ENCODE data around the gene TGDS. TPM values are rescaled to one million over a fixed set of nuclear protein-coding genes. Genes with fewer than 3 reads are reported as not detected.

The TGDS gene
- total RNA-seq, 2 experiments from 2014 or later: 17.2 to 19.2 TPM

DNA sequence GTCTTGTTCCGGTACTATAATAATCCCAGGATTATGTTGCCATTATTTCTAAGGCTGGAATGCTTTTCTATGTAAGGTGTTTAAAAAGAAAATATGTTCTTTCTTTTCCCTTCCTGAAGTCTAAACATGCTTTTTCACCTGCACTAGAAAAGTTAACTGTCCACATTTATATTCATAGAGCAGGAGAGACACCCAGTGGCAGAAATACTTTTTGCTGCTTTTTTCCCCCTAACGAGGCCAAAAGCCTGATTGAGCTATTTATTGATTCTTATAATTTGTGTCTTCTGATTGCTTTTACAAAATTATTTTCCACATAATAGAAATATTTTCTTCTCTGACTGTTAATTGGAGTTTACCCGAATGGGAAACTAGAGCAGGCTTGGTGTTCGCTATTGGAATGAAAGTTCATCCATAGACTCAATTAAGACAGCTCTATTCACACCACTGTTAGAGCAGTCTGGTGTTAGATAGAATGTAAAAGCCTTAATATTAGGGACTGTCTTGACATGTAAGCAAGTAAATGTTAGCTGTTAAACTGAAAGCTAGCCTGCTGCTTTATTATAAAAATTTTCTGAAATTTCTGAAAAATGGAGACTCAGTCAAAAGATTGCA lies 21.5 kb upstream of the TGDS start:
- no peak overlapping the region for H3K27ac Mint-ChIP-seq
- no peaks in the 10 kb centered on the region for H3K9me3 Mint-ChIP-seq (ENCODE audit: insufficient read depth)
- DNase-seq (peak; percentile 56), ATAC-seq (no peak)
- ChIA-PET POLR2A (interaction anchor here (1.5 kb wide), 1 partner anchor 68 kb away, joined by 3 read pairs; no protein-coding TSS in a partner anchor), CTCF (interaction anchor here (0.6 to 11.3 kb wide), 40 partner anchors 9 to 787 kb away, joined by 3 to 294 read pairs (median 5); partner anchors contain the start of genes GPR180 and TGDS)
- H3K27me3 Mint-ChIP-seq (ENCODE audit: low read depth): no peaks in the 10 kb centered on the region
- H3K36me3 Mint-ChIP-seq (ENCODE audit: low read depth): peaks cover 37% of the 10 kb centered on the region
- H3K4me1 Mint-ChIP-seq (ENCODE audit: low read depth): peaks cover 18% of the 10 kb centered on the region
- H3K4me3 Mint-ChIP-seq: no peak overlapping the region

- no peaks in the 10 kb centered on the region for H3K27me3 Mint-ChIP-seq (ENCODE audit: low read depth)
- H3K4me3 Mint-ChIP-seq: no peak overlapping the region
- H3K27ac Mint-ChIP-seq: no peak overlapping the region
- DNase-seq (no peak), ATAC-seq (no peak)
- H3K36me3 Mint-ChIP-seq (ENCODE audit: low read depth): peaks cover 37% of the 10 kb centered on the region
- H3K4me1 Mint-ChIP-seq (ENCODE audit: low read depth): peaks cover 20% of the 10 kb centered on the region
- CTCF ChIA-PET: interaction anchor here (1.0 to 11.3 kb wide), 3 partner anchors 17 to 189 kb away, joined by 3 to 294 read pairs (median 3); partner anchors contain the start of gene TGDS
- no peaks in the 10 kb centered on the region for H3K9me3 Mint-ChIP-seq (ENCODE audit: insufficient read depth)
- POLR2A ChIA-PET: interaction anchor here (0.6 kb wide), 1 partner anchor 47 kb away, joined by 3 read pairs; no protein-coding TSS in a partner anchor
Measured at GRCh38 chr13:94613051-94613450, 17.1 kb upstream of the TGDS start.

- Mint-ChIP-seq H3K4me3 (no peak overlapping the region), H3K9me3 (ENCODE audit: insufficient read depth) (no peaks in the 10 kb centered on the region), H3K4me1 (ENCODE audit: low read depth) (peaks cover 26% of the 10 kb centered on the region), H3K27ac (no peak overlapping the region), H3K36me3 (ENCODE audit: low read depth) (peaks cover 41% of the 10 kb centered on the region), H3K27me3 (ENCODE audit: low read depth) (no peaks in the 10 kb centered on the region)
- no peak for ATAC-seq
- DNase-seq: no peak
- CTCF ChIA-PET: interaction anchor here (1.5 to 11.3 kb wide), 2 partner anchors 16 to 176 kb away, joined by 3 to 294 read pairs; partner anchors contain the start of gene TGDS
- POLR2A ChIA-PET: no interaction called here
Measured at GRCh38 chr13:94612050-94612449, 16.1 kb upstream of the TGDS start.

DNA sequence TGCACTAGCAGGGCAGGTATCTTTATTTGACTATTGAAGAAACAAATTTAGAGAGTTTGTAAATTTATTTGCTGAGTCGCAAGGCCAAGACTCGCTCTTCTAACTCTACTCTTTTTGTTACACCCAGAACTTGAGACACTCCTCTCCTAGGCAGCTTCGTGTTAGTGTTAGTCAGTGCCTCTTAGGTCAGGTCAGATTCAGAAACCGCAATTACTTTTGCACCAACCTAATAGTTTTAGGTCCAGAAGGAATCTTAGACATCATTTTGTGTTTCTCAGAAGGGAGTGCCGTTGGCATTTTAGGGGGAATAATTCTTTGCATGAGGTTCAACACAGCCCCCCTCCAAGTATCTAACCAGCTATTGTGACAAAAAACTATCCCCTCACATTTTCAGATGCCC lies 14.5 kb upstream of the TGDS start:
- peaks cover 53% of the 10 kb centered on the region for H3K36me3 Mint-ChIP-seq (ENCODE audit: low read depth)
- POLR2A ChIA-PET: no interaction called here

DNA sequence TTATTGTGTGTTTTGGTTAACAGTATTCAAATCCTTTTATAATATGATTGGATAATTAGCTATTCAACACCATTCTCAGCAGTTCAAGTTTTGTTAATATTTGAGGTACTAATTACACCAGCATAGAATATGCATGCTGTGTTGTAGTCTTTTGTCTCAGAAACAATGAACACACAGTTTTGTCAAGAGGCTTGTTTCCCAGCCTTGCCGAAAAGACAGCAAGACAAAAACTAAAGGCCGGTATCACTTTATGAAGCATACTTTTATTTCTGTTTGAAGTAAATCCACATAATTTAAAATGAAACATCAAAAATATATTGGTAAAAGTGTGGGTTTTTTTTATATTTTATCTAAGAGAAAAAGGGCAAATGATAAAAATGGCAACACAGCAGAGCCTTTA lies 13.2 kb upstream of the TGDS start:
- ChIA-PET POLR2A (no interaction called here), CTCF (interaction anchor here (1.1 to 2.0 kb wide), 2 partner anchors 9 to 175 kb away, joined by 3 to 11 read pairs; no protein-coding TSS in a partner anchor)
- Mint-ChIP-seq H3K4me3 (no peak overlapping the region), H3K9me3 (ENCODE audit: insufficient read depth) (no peaks in the 10 kb centered on the region), H3K27me3 (ENCODE audit: low read depth) (no peaks in the 10 kb centered on the region), H3K27ac (no peak overlapping the region), H3K36me3 (ENCODE audit: low read depth) (peaks cover 49% of the 10 kb centered on the region), H3K4me1 (ENCODE audit: low read depth) (peaks cover 28% of the 10 kb centered on the region)
- ATAC-seq (no peak), DNase-seq (no peak)

More for the DNA sequence above, 14.5 kb upstream of the TGDS start:
- ATAC-seq: no peak
- peaks cover 27% of the 10 kb centered on the region for H3K4me1 Mint-ChIP-seq (ENCODE audit: low read depth)
- no peaks in the 10 kb centered on the region for H3K9me3 Mint-ChIP-seq (ENCODE audit: insufficient read depth)
- no peaks in the 10 kb centered on the region for H3K27me3 Mint-ChIP-seq (ENCODE audit: low read depth)
- no peak overlapping the region for H3K27ac Mint-ChIP-seq
- no peak overlapping the region for H3K4me3 Mint-ChIP-seq
- CTCF ChIA-PET: no interaction called here
- DNase-seq: no peak

GRCh38 chr13:94608586-94608985 lies 12.6 kb upstream of the TGDS start:
- POLR2A ChIA-PET: no interaction called here
- H3K9me3 Mint-ChIP-seq (ENCODE audit: insufficient read depth): no peaks in the 10 kb centered on the region
- no peaks in the 10 kb centered on the region for H3K27me3 Mint-ChIP-seq (ENCODE audit: low read depth)
- CTCF ChIA-PET: interaction anchor here (0.8 to 2.0 kb wide), 3 partner anchors 9 to 169 kb away, joined by 4 to 11 read pairs (median 4); no protein-coding TSS in a partner anchor
- H3K4me1 Mint-ChIP-seq (ENCODE audit: low read depth): peaks cover 30% of the 10 kb centered on the region
- no peak overlapping the region for H3K4me3 Mint-ChIP-seq
- ATAC-seq (no peak), DNase-seq (no peak)
- H3K36me3 Mint-ChIP-seq (ENCODE audit: low read depth): peaks cover 45% of the 10 kb centered on the region
- no peak overlapping the region for H3K27ac Mint-ChIP-seq

DNA sequence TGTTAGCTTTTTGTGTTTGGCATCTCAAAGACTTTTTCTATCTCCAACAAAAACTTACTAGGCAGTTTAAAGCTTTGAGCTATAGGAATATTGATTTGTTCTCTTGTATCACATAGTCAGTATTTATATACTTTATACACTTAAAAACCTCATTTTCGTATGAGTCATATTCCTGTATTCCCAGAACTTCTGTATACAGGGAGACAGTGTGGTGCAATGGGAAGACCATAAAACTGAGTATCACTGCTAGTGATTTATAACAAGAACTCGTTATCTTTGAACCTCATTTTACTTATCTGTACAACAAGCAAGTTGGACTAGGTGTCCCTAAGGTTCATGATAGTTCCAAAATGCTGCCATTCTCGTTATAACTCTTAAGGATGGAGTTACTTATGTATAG lies 12.0 kb upstream of the TGDS start:
- Mint-ChIP-seq H3K27me3 (ENCODE audit: low read depth) (no peaks in the 10 kb centered on the region), H3K27ac (no peak overlapping the region), H3K36me3 (ENCODE audit: low read depth) (peaks cover 41% of the 10 kb centered on the region), H3K9me3 (ENCODE audit: insufficient read depth) (no peaks in the 10 kb centered on the region), H3K4me3 (no peak overlapping the region), H3K4me1 (ENCODE audit: low read depth) (peaks cover 33% of the 10 kb centered on the region)
- ATAC-seq (no peak), DNase-seq (no peak)
- ChIA-PET POLR2A (no interaction called here), CTCF (interaction anchor here (0.8 to 2.0 kb wide), 3 partner anchors 10 to 168 kb away, joined by 4 to 11 read pairs (median 4); no protein-coding TSS in a partner anchor)

DNA sequence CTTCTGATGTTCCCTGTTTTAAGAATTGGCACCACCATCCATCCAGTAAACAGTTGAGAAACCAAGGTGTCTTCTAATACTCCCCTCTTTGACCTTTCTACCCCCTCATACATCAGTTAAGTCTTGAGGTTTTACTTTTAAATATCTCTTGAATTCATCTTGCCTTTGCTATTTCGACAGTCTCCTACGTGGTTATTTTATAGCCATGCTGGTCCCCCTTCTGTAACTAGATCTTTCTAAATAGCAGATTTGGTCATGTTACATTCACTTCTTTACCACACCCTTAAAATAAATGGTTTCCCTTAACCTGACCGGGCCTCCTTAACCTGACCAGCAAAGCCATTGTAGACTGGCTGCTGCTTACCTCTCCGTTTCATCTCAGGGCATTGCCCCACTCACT lies 11.1 kb upstream of the TGDS start:
- Mint-ChIP-seq H3K9me3 (ENCODE audit: insufficient read depth) (no peaks in the 10 kb centered on the region), H3K27me3 (ENCODE audit: low read depth) (no peaks in the 10 kb centered on the region), H3K4me1 (ENCODE audit: low read depth) (peaks cover 38% of the 10 kb centered on the region), H3K27ac (no peak overlapping the region), H3K4me3 (no peak overlapping the region), H3K36me3 (ENCODE audit: low read depth) (peaks cover 42% of the 10 kb centered on the region)
- ChIA-PET CTCF (no interaction called here), POLR2A (interaction anchor here (2.8 kb wide), 1 partner anchor 11 kb away, joined by 9 read pairs; the partner anchor contains the start of gene TGDS)
- no peak for DNase-seq
- ATAC-seq: no peak

DNA sequence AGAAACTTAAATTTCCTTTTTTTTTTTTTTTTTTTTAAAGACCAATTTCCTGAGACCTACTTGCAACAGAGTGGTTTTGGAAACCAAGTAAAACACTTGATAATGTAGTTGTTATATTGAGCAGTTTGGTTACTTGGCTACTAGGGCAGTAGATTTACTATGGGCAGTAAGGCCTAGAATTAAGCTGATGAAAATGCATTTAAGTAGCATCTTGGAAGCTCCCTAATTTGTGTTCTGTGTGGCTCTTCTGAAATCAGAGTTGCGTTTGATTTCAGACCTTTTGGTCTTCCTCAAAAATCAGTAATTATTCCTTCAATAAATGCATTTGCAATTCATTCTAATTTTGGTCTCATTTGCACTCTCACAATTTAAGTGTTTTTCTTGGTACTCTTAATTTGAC lies 6.5 kb upstream of the TGDS start:
- peaks cover 27% of the 10 kb centered on the region for H3K36me3 Mint-ChIP-seq (ENCODE audit: low read depth)
- H3K9me3 Mint-ChIP-seq (ENCODE audit: insufficient read depth): no peaks in the 10 kb centered on the region
- DNase-seq (no peak), ATAC-seq (no peak)
- ChIA-PET CTCF (interaction anchor here (0.7 to 2.3 kb wide), 4 partner anchors 14 to 167 kb away, joined by 3 to 19 read pairs (median 4); no protein-coding TSS in a partner anchor), POLR2A (no interaction called here)
- H3K4me3 Mint-ChIP-seq: peak overlapping the region; percentile 87
- peak overlapping the region; percentile 79 for H3K27ac Mint-ChIP-seq
- H3K27me3 Mint-ChIP-seq (ENCODE audit: low read depth): no peaks in the 10 kb centered on the region
- peaks cover 49% of the 10 kb centered on the region for H3K4me1 Mint-ChIP-seq (ENCODE audit: low read depth)

DNA sequence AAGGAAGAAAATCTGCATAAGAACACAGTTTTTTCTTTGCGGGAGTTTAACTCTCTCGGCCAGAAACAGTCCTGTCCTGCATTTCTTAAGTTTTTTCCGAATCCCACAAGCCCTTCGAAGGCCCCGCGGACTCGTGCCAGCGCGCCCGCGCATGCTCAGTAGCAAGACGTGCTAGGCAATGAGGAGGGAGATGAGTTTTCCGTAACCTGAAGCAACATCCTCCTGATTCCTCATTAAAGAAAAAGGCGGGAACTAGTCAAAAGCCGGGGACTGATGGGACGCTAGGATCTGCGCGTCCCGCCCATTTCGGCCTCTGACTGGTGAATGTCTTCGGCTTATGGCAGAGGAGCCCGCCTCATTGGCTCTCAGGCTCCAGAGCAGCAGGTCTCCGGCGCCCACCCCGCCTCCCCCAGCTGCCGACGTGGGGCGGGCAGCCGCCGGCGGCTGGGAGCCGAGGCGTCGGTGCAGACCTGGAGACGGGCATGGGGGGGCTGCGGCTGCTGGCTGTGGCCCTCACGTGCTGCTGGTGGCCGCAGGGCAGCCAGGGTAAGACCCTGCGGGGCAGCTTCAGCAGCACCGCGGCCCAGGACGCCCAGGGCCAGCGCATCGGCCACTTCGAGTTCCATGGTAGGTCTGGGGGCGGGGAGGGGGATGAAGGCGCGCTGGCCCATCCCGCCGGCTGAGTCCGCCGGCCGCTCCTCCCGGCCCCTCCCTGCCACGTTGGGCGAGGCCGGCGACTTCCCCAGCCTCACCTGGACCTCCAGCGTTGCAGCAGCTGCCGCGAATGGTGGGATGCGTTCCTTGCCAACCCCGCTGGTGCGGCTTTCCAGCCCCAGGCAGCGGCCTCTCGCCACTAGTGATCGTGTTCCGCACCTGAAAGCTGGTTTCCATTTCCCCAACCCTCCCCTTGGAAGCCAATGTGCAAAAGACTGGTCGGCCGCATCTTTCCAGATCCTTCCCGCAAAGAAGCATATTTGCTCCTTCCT lies 5.8 kb upstream of the TGDS start, which contains the start of gene GPR180:
Gene GPR180, plus strand, starts transcription at position 412 of the 986 bp plus-strand sequence. Its CDS starts 71 bp downstream, at position 483.
- H3K27ac Mint-ChIP-seq: peak within 1 kb of the TSS; percentile 83
- ChIA-PET POLR2A (no interaction called here), CTCF (interaction anchor here (1.1 to 2.3 kb wide), 2 partner anchors 15 to 53 kb away, joined by 3 to 19 read pairs; no protein-coding TSS in a partner anchor)
- peaks cover 22% of the 10 kb centered on the region for H3K36me3 Mint-ChIP-seq (ENCODE audit: low read depth)
- no peaks in the 10 kb centered on the region for H3K9me3 Mint-ChIP-seq (ENCODE audit: insufficient read depth)
- H3K4me1 Mint-ChIP-seq (ENCODE audit: low read depth): peaks cover 46% of the 10 kb centered on the region
- DNase-seq (peak; percentile 96), ATAC-seq (peak; percentile 100)
- H3K4me3 Mint-ChIP-seq: peak within 1 kb of the TSS; percentile 87
- no peaks in the 10 kb centered on the region for H3K27me3 Mint-ChIP-seq (ENCODE audit: low read depth)

- POLR2A ChIA-PET: no interaction called here
- CTCF ChIA-PET: interaction anchor here (1.7 kb wide), 1 partner anchor 18 kb away, joined by 4 read pairs; no protein-coding TSS in a partner anchor
- Mint-ChIP-seq H3K27me3 (ENCODE audit: low read depth) (no peaks in the 10 kb centered on the region), H3K4me3 (no peak overlapping the region), H3K36me3 (ENCODE audit: low read depth) (peaks cover 10% of the 10 kb centered on the region), H3K4me1 (ENCODE audit: low read depth) (peaks cover 43% of the 10 kb centered on the region), H3K27ac (no peak overlapping the region), H3K9me3 (ENCODE audit: insufficient read depth) (no peaks in the 10 kb centered on the region)
- DNase-seq: no peak
- ATAC-seq: no peak
Measured at GRCh38 chr13:94599877-94600276, 3.9 kb upstream of the TGDS start.
